HEK293 (cell line): Measurements from ENCODE around the gene CNST.

ENCODE experiments used
- CTCF ChIP-seq: fragments of 450-650 bp; formaldehyde crosslinking; IDR thresholded peaks from 2 replicates; pipeline ENCODE4 v1.5.1; 2016; ENCODE audit warnings: missing biosample characterization, missing genetic modification characterization
- EGR2 ChIP-seq: fragments of 450-650 bp; formaldehyde crosslinking; IDR thresholded peaks from 2 replicates; pipeline ENCODE4 v1.5.1; 2016; ENCODE audit warnings: low read depth, missing biosample characterization, missing genetic modification characterization
- PRDM1 ChIP-seq: fragments of 450-650 bp; formaldehyde crosslinking; IDR thresholded peaks from 2 replicates; pipeline ENCODE4; 2016; ENCODE audit warnings: missing biosample characterization, missing genetic modification characterization
- ZBTB8A ChIP-seq: fragments of 450-650 bp; formaldehyde crosslinking; IDR thresholded peaks from 2 replicates; pipeline ENCODE4 v1.5.1; 2016; ENCODE audit warnings: missing biosample characterization, missing genetic modification characterization
- ZEB2 ChIP-seq: fragments of 450-650 bp; formaldehyde crosslinking; IDR thresholded peaks from 2 replicates; pipeline ENCODE4 v1.5.1; 2016; ENCODE audit warnings: missing biosample characterization, missing genetic modification characterization
- ZNF114 ChIP-seq: fragments of 450-650 bp; formaldehyde crosslinking; IDR thresholded peaks from 2 replicates; pipeline ENCODE4 v1.5.0; 2017; ENCODE audit warnings: missing biosample characterization, missing genetic modification characterization
- ZNF140 ChIP-seq: fragments of 450-650 bp; formaldehyde crosslinking; IDR thresholded peaks from 2 replicates; pipeline ENCODE4 v1.5.1; 2016; ENCODE audit warnings: missing biosample characterization, missing genetic modification characterization
- ZNF16 ChIP-seq: fragments of 450-650 bp; formaldehyde crosslinking; IDR thresholded peaks from 2 replicates; pipeline ENCODE4 v1.5.1; 2016; ENCODE audit warnings: low read depth, missing biosample characterization, missing genetic modification characterization
- TF ChIP-seq, protein P1 (sequence below): fragments of 450-650 bp; formaldehyde crosslinking; IDR thresholded peaks from 2 replicates; pipeline ENCODE4 v1.5.1; 2016; ENCODE audit warnings: missing biosample characterization, missing genetic modification characterization
- TF ChIP-seq, protein P2 (sequence below): fragments of 450-650 bp; formaldehyde crosslinking; IDR thresholded peaks from 2 replicates; pipeline ENCODE4 v1.5.1; 2016; ENCODE audit warnings: missing biosample characterization, missing genetic modification characterization, low read depth

DNA sequence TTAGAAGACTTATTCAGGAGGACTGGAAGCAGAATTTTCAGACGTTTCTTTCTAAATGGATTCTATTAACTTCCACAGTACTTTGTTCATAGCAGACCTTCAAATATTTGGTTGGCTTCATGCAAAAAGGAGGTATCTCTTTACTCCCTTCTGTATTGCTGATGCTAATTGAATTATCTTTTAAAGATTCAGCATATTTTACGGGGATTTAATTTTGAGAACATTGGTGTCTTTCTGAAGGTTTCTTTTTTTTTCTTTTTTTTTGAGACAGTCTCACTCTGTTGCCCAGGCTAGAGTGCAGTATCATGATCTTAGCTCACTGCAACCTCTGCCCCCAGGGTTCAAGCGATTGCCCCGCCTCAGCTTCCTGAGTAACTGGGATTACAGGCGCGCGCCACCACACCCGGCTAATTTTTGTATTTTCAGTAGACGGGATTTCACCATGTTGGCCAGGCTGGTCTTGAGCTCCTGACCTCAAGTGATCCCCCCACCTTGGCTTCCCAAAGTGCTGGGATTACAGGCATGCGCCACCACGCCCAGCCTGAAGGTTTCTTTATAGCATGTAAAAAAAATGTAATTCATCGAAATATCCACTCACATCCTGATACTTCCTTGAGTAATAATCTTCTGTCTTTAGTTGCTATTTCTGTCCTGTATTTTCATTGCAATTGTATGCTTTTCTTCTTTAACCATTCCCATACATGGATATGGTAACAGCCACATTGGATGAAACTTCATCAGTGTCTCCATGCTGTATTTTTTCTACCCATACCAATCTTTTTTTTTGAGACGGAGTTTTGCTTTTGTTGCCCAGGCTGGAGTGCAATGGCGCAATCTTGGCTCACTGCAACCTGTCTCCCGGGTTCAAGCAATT, 14.5 kb downstream of the CNST start:
- TF ChIP-seq ZNF140 (tag by site-specific recombination) = no peak
- TF ChIP-seq, protein P1, sequence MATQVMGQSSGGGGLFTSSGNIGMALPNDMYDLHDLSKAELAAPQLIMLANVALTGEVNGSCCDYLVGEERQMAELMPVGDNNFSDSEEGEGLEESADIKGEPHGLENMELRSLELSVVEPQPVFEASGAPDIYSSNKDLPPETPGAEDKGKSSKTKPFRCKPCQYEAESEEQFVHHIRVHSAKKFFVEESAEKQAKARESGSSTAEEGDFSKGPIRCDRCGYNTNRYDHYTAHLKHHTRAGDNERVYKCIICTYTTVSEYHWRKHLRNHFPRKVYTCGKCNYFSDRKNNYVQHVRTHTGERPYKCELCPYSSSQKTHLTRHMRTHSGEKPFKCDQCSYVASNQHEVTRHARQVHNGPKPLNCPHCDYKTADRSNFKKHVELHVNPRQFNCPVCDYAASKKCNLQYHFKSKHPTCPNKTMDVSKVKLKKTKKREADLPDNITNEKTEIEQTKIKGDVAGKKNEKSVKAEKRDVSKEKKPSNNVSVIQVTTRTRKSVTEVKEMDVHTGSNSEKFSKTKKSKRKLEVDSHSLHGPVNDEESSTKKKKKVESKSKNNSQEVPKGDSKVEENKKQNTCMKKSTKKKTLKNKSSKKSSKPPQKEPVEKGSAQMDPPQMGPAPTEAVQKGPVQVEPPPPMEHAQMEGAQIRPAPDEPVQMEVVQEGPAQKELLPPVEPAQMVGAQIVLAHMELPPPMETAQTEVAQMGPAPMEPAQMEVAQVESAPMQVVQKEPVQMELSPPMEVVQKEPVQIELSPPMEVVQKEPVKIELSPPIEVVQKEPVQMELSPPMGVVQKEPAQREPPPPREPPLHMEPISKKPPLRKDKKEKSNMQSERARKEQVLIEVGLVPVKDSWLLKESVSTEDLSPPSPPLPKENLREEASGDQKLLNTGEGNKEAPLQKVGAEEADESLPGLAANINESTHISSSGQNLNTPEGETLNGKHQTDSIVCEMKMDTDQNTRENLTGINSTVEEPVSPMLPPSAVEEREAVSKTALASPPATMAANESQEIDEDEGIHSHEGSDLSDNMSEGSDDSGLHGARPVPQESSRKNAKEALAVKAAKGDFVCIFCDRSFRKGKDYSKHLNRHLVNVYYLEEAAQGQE (tag by site-specific recombination) = no peak
- TF ChIP-seq, protein P2, sequence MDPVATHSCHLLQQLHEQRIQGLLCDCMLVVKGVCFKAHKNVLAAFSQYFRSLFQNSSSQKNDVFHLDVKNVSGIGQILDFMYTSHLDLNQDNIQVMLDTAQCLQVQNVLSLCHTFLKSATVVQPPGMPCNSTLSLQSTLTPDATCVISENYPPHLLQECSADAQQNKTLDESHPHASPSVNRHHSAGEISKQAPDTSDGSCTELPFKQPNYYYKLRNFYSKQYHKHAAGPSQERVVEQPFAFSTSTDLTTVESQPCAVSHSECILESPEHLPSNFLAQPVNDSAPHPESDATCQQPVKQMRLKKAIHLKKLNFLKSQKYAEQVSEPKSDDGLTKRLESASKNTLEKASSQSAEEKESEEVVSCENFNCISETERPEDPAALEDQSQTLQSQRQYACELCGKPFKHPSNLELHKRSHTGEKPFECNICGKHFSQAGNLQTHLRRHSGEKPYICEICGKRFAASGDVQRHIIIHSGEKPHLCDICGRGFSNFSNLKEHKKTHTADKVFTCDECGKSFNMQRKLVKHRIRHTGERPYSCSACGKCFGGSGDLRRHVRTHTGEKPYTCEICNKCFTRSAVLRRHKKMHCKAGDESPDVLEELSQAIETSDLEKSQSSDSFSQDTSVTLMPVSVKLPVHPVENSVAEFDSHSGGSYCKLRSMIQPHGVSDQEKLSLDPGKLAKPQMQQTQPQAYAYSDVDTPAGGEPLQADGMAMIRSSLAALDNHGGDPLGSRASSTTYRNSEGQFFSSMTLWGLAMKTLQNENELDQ (tag by site-specific recombination) = no peak
- TF ChIP-seq PRDM1 (tag by site-specific recombination) = no peak
- TF ChIP-seq ZBTB8A (tag by site-specific recombination) = no peak
- TF ChIP-seq ZEB2 = no peak
- no peak for TF ChIP-seq ZNF114 (tag by site-specific recombination)
- TF ChIP-seq CTCF (tag by site-specific recombination) = no peak
- no peak for TF ChIP-seq EGR2 (tag by site-specific recombination)
- TF ChIP-seq ZNF16 (tag by site-specific recombination) = no peak
